Endodermal cell (in vitro differentiated cells): Measurements from ENCODE around the gene COL9A2. TPM values are rescaled to one million over a fixed set of nuclear protein-coding genes. Genes with fewer than 3 reads are reported as not detected.

Source experiments
- DNase-seq: peaks from one replicate; pipeline ENCODE4 v3.0.0-alpha.2; 2017
- H3K27ac ChIP-seq: 2 replicates; pipeline ENCODE4 v1.5.1; 2013; ENCODE audit warnings: mild to moderate bottlenecking, low read depth, low read length, moderate library complexity
- H3K27me3 ChIP-seq: 2 replicates; pipeline ENCODE4 v1.6.1; 2013; ENCODE audit warnings: mild to moderate bottlenecking, low read length, moderate library complexity; ENCODE audit not compliant: insufficient read depth, control insufficient read depth, poor library complexity, severe bottlenecking
- H3K36me3 ChIP-seq: 2 replicates; pipeline ENCODE4 v1.7.0; 2013; ENCODE audit warnings: mild to moderate bottlenecking, low read length, moderate library complexity; ENCODE audit not compliant: control insufficient read depth, insufficient read depth
- H3K4me1 ChIP-seq: one replicate; pipeline ENCODE4 v1.7.0; 2013; ENCODE audit warnings: low read length; ENCODE audit not compliant: control insufficient read depth, insufficient read depth
- H3K4me3 ChIP-seq: 2 replicates; pipeline ENCODE4 v1.5.1; 2013; ENCODE audit warnings: mild to moderate bottlenecking, low read length, moderate library complexity
- H3K9ac ChIP-seq: 2 replicates; pipeline ENCODE4 v1.6.1; 2013; ENCODE audit warnings: mild to moderate bottlenecking, low read length, moderate library complexity; ENCODE audit not compliant: poor library complexity, severe bottlenecking; ENCODE audit errors: extremely low read depth
- H3K9me3 ChIP-seq: 2 replicates; pipeline ENCODE4 v1.6.1; 2013; ENCODE audit warnings: mild to moderate bottlenecking, low read length, moderate library complexity; ENCODE audit not compliant: control insufficient read depth
- H3K27ac Mint-ChIP-seq: 2 replicates; pipeline ENCODE4 v1.8.0; 2020; ENCODE audit warnings: mixed read lengths
- H3K27me3 Mint-ChIP-seq: 2 replicates; pipeline ENCODE4 v1.8.0; 2021; ENCODE audit warnings: mild to moderate bottlenecking, mixed read lengths; ENCODE audit not compliant: insufficient read depth
- H3K36me3 Mint-ChIP-seq: 2 replicates; pipeline ENCODE4 v1.8.0; 2020; ENCODE audit warnings: low read depth, mixed read lengths
- H3K4me1 Mint-ChIP-seq: 2 replicates; pipeline ENCODE4 v1.8.0; 2020; ENCODE audit warnings: mixed read lengths
- H3K4me3 Mint-ChIP-seq: 2 replicates; pipeline ENCODE4 v1.8.0; 2020; ENCODE audit warnings: mild to moderate bottlenecking, moderate library complexity, mixed read lengths
- H3K9me3 Mint-ChIP-seq: 2 replicates; pipeline ENCODE4 v1.8.0; 2020; ENCODE audit warnings: mild to moderate bottlenecking, mixed read lengths
- WGBS, 2 experiments: methylation state at CpG; one replicate each; pipeline versions ENCODE4 v1.1.5 to v1.1.7; 2013; ENCODE audit warnings: missing lambda C conversion rate in 2 of 2, mixed read lengths in 1 of 2; ENCODE audit not compliant: insufficient coverage in 1 of 2, insufficient read length in 1 of 2; 5-methylcytosine and 5-hydroxymethylcytosine counted together
- long read RNA-seq, 4 experiments: library from polyadenylated mRNA in 2 of 4; library from RNA in 1 of 4; library from capped mRNA in 1 of 4; stranded (forward) in 3 of 4; unstranded in 1 of 4; transcript quantifications; one replicate each; pipeline ENCODE4 v2.0.0, GENCODE V29; 2020 to 2021; ENCODE audit warnings: inconsistent platforms in 1 of 4
- polyA plus RNA-seq, 2 experiments: library from polyadenylated mRNA; stranded (reverse); fragments of 50-300 nt; gene quantifications; one replicate each; pipeline ENCODE4 v1.2.3, GENCODE V29; 2013
- total RNA-seq, 2 donors: library from RNA; stranded (reverse); fragmentation: NEBNext Ultra II Directional in 1 of 2; extraction: Animal tissue kit (Norgen Biotek cat#: 25700) in 1 of 2; gene quantifications; 2 replicates in 1 of 2; 3 replicates in 1 of 2; pipeline ENCODE4 v1.2.1, GENCODE V29; 2021
- TF ChIP-seq, protein P1 (sequence below): fragments of 200-600 bp; sonication (generic); conservative IDR thresholded peaks from 2 replicates; pipeline ENCODE4 v1.5.0; 2021; ENCODE audit warnings: antibody characterized with exemption, mild to moderate bottlenecking

COL9A2 gene
- total RNA-seq = 100 to 1,000 TPM; 295 to 470 TPM
- 53.1 TPM for polyA plus RNA-seq (2013, experiment 1 of 2)
- polyA plus RNA-seq (2013, experiment 2 of 2) = 54.2 TPM
- long read RNA-seq, experiment 1, partial matches to known transcripts = 42 of 46 reads
- long read RNA-seq, experiment 1, other reads (novel, unspliced or antisense) = 4 of 46 reads
- long read RNA-seq, experiment 2, transcript COL9A2-202 (32 exons, 2,862 nt) = major isoform, 139 of 418 reads
- long read RNA-seq, experiment 2, partial matches to known transcripts = 141 of 418 reads
- long read RNA-seq, experiment 2, other reads (novel, unspliced or antisense) = 138 of 418 reads
- long read RNA-seq, experiment 3, transcript COL9A2-202 (32 exons, 2,862 nt) = major isoform, 90 of 187 reads
- long read RNA-seq, experiment 3, partial matches to known transcripts = 51 of 187 reads
- long read RNA-seq, experiment 3, other reads (novel, unspliced or antisense) = 46 of 187 reads
- long read RNA-seq, experiment 4, transcript COL9A2-202 (32 exons, 2,862 nt) = major isoform, 25 of 71 reads
- long read RNA-seq, experiment 4, partial matches to known transcripts = 30 of 71 reads
- long read RNA-seq, experiment 4, other reads (novel, unspliced or antisense) = 15 of 71 reads

DNA sequence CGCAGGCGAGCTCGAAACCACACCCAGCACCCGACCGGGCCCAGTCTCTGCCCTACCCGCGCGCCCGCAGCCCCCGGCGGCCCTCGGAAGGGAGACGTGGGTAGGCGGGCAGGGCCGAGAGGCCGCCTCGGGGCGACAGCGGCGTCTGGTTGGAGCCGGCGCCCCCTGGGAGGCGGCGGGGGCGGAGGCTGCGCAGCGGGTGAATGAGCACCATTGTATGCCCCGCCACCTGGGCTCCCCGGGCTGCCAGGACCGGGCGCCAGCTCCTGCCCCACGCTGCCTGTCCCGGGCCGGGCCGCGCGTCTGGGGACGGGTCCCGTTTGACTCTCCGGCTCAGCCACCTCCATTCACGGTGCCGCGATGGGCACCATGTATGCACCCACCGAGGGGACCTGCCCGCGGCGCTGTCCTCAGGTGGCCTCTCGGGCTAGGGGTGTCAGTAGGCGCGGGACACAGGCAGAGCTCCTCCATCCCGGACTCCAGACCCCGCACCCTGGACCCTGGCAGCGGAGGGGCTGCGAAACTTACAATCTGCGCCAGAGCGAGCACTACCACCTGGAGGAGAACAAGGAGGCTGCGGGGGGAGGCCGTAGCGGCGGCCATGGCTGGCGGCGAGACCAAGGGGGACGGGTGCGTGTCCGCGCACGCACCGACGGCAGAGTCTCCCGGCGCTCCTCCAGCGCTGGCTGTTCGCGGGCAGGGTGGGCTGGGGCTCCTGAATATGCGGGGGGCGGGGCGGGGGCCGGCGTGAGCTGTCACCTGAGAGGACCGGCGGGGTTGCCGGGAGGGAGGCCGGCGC, at the start of gene COL9A2:
Gene COL9A2, minus strand, starts transcription at position 692 of the 799 bp plus-strand sequence. Its CDS starts 89 bp downstream, at position 603.
- DNase-seq = peak; percentile 82
- peak within 1 kb of the TSS; percentile 90 for H3K27ac Mint-ChIP-seq
- no peak within 1 kb of the TSS for H3K27ac ChIP-seq
- WGBS, 2 experiments = 3 to 6% methylated on average over 23 to 84 of the region's 84 CpGs
- peak within 1 kb of the TSS; percentile 80 for H3K4me3 Mint-ChIP-seq
- H3K4me3 ChIP-seq = peak within 1 kb of the TSS; percentile 83
- peaks cover 22% of the 10 kb centered on the region for H3K36me3 Mint-ChIP-seq
- peak within 1 kb of the TSS; percentile 45 for H3K9ac ChIP-seq
- H3K36me3 ChIP-seq = peaks cover 20% of the 10 kb centered on the region
- H3K4me1 ChIP-seq = peaks cover 10% of the 10 kb centered on the region
- TF ChIP-seq, protein P1, sequence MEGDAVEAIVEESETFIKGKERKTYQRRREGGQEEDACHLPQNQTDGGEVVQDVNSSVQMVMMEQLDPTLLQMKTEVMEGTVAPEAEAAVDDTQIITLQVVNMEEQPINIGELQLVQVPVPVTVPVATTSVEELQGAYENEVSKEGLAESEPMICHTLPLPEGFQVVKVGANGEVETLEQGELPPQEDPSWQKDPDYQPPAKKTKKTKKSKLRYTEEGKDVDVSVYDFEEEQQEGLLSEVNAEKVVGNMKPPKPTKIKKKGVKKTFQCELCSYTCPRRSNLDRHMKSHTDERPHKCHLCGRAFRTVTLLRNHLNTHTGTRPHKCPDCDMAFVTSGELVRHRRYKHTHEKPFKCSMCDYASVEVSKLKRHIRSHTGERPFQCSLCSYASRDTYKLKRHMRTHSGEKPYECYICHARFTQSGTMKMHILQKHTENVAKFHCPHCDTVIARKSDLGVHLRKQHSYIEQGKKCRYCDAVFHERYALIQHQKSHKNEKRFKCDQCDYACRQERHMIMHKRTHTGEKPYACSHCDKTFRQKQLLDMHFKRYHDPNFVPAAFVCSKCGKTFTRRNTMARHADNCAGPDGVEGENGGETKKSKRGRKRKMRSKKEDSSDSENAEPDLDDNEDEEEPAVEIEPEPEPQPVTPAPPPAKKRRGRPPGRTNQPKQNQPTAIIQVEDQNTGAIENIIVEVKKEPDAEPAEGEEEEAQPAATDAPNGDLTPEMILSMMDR = no peak
- H3K27me3 ChIP-seq = peaks cover 13% of the 10 kb centered on the region
- H3K9me3 ChIP-seq = no peaks in the 10 kb centered on the region
- peaks cover 43% of the 10 kb centered on the region for H3K27me3 Mint-ChIP-seq
- H3K4me1 Mint-ChIP-seq = peaks cover 18% of the 10 kb centered on the region
- no peaks in the 10 kb centered on the region for H3K9me3 Mint-ChIP-seq

DNA sequence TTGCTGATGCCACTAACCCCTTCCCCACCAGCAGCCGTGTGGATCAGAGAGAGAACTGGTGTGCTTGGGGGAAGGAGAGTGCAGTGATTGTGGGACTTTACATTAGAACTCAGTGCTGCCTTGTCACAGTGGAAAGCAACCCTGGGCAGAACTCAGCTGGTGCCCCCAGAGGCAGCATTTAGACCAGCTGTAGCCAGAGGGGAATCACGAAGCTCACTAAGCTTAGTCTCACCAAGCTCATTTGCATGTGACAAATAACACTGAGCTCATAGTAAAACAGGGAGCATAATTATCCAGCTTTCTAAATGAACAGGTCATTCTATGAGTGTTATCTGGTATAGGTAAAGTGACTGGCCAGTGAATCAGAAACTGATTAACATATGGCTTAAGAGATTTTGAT, 46.6 kb upstream of the COL9A2 start:
- peaks cover 7% of the 10 kb centered on the region for H3K4me1 Mint-ChIP-seq
- Histone ChIP-seq H3K4me1 (no peaks in the 10 kb centered on the region), H3K4me3 (no peak overlapping the region), H3K27me3 (peaks cover 6% of the 10 kb centered on the region), H3K27ac (no peak overlapping the region), H3K9me3 (no peaks in the 10 kb centered on the region), H3K9ac (no peak overlapping the region), H3K36me3 (no peaks in the 10 kb centered on the region)
- H3K27me3 Mint-ChIP-seq = peaks cover 12% of the 10 kb centered on the region
- WGBS, 2 experiments = 40 to 51% methylated on average over 1 to 2 of the region's 2 CpGs
- peak; percentile 69 for DNase-seq
- no peak overlapping the region for H3K27ac Mint-ChIP-seq
- H3K36me3 Mint-ChIP-seq = no peaks in the 10 kb centered on the region
- H3K4me3 Mint-ChIP-seq = no peak overlapping the region
- peaks cover 6% of the 10 kb centered on the region for H3K9me3 Mint-ChIP-seq
- TF ChIP-seq, protein P1 = peak; percentile 62

DNA sequence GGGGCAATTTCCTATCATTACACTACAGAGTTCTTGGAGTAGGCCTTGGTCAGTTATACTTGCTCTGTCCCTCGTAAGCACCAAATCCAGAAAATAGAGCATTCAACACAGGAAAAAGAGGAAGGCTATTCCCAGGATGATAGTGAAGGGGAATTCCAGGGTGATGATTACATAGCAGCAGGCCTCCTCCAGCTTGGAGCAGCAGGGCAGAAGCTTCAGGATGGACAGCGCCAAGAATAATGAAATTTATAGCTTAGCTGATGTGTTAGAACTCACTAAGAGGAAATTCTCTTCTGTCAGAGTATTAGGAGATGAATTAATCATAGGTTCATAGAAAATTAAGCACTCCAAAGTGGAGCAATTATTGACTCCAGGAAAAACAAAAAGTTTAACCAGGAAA, 45.6 kb upstream of the COL9A2 start:
- Histone ChIP-seq H3K36me3 (no peaks in the 10 kb centered on the region), H3K9me3 (peaks cover 10% of the 10 kb centered on the region), H3K9ac (no peak overlapping the region), H3K4me1 (no peaks in the 10 kb centered on the region), H3K27ac (no peak overlapping the region), H3K4me3 (no peak overlapping the region), H3K27me3 (peaks cover 6% of the 10 kb centered on the region)
- H3K9me3 Mint-ChIP-seq = peaks cover 10% of the 10 kb centered on the region
- TF ChIP-seq, protein P1 = no peak
- peaks cover 7% of the 10 kb centered on the region for H3K4me1 Mint-ChIP-seq
- H3K27me3 Mint-ChIP-seq = peaks cover 14% of the 10 kb centered on the region
- no peak overlapping the region for H3K4me3 Mint-ChIP-seq
- H3K36me3 Mint-ChIP-seq = no peaks in the 10 kb centered on the region
- WGBS, 2 experiments = 67 to 70% methylated on average over 1 to 2 of the region's 2 CpGs
- DNase-seq = no peak
- H3K27ac Mint-ChIP-seq = no peak overlapping the region
